Aorta (tissue), 5 donors: ENCODE data around the gene NDUFC1. TPM values are rescaled to one million over a fixed set of nuclear protein-coding genes. Genes with fewer than 3 reads are reported as not detected.
"Not testable (repeated sequence)": the region's sequence is repeated elsewhere in the genome, so short reads cannot be mapped to it uniquely, and the experiment has no call there.

Experiments used
- ATAC-seq: fragments of 200-7000 bp; cut with Tn5 transposase; one replicate; pipeline ENCODE4 v1.9.1; 2022; ENCODE audit warnings: moderate library complexity; ENCODE audit not compliant: low FRiP score
- DNase-seq, 2 donors: peaks; one replicate each; pipeline ENCODE4 v3.0.0-alpha.2; 2020
- H3K27ac ChIP-seq, 2 donors: one replicate each; pipeline ENCODE4 v1.5.1; 2013; ENCODE audit warnings: low read length in 2 of 2, mild to moderate bottlenecking in 2 of 2, moderate library complexity in 2 of 2, control low read depth in 1 of 2, inconsistent platforms in 1 of 2, low read depth in 1 of 2
- H3K27me3 ChIP-seq, 2 donors: one replicate each; pipeline ENCODE4 v1.6.1; 2013; ENCODE audit warnings: control low read depth in 1 of 2, low read length in 1 of 2, mild to moderate bottlenecking in 1 of 2, moderate library complexity in 1 of 2; ENCODE audit not compliant: insufficient read depth in 2 of 2, control insufficient read depth in 1 of 2
- H3K36me3 ChIP-seq, 2 donors: one replicate each; pipeline ENCODE4 v1.6.1; 2013; ENCODE audit warnings: control low read depth in 1 of 2, low read length in 1 of 2, mild to moderate bottlenecking in 1 of 2; ENCODE audit not compliant: insufficient read depth in 2 of 2, control insufficient read depth in 1 of 2
- H3K4me1 ChIP-seq, 2 donors: one replicate each; pipeline ENCODE4 v1.6.1; 2013; ENCODE audit warnings: low read length in 2 of 2, control low read depth in 1 of 2, mild to moderate bottlenecking in 1 of 2, moderate library complexity in 1 of 2; ENCODE audit not compliant: insufficient read depth in 2 of 2, control insufficient read depth in 1 of 2
- H3K4me3 ChIP-seq, 2 donors: one replicate each; pipeline ENCODE4 v1.5.1; 2013; ENCODE audit warnings: low read length in 2 of 2, control low read depth in 1 of 2, mild to moderate bottlenecking in 1 of 2
- H3K9me3 ChIP-seq: one replicate; pipeline ENCODE4 v1.6.1; 2013; ENCODE audit warnings: mild to moderate bottlenecking, low read length; ENCODE audit not compliant: control insufficient read depth
- whole genome bisulfite sequencing, 2 donors: extraction: QIAGEN DNeasy Blood & Tissue Kit; methylation state at CpG; one replicate each; pipeline ENCODE4 v1.1.7; 2013; 5-methylcytosine and 5-hydroxymethylcytosine counted together
- intact Hi-C, 2 donors: fragments of 100-400 bp; cut with DNase I; formaldehyde crosslinking; loops; one replicate each; pipeline versions ENCODE4 v1.14.2 to v1.15.0; 2022
- polyA plus RNA-seq, 2 donors: library from polyadenylated mRNA; stranded (reverse); fragments of 200-250 nt; gene quantifications; one replicate each; pipeline ENCODE4 v1.2.3, GENCODE V29; 2013
- total RNA-seq, 2 donors: library from RNA; stranded (reverse); fragmentation: NEBNext Ultra II Directional; extraction: Animal tissue kit (Norgen Biotek cat#: 25700); gene quantifications; one replicate each; pipeline ENCODE4 v1.2.1, GENCODE V29; 2021
- donor health status: healthy with polysubstance abuse.
- donor health status: Bipolar disorder and iron deficiency.
- donor health status: DM: no; HTN: no; CAD: no.
- donor health status: DM: no; HTN: no; CAD: no.
- donor health status: DM: yes; HTN: yes; CAD: no.

Gene NDUFC1
- total and polyA plus RNA-seq, 4 donors, result 38.8 to 104 (median 68.8) TPM

DNA sequence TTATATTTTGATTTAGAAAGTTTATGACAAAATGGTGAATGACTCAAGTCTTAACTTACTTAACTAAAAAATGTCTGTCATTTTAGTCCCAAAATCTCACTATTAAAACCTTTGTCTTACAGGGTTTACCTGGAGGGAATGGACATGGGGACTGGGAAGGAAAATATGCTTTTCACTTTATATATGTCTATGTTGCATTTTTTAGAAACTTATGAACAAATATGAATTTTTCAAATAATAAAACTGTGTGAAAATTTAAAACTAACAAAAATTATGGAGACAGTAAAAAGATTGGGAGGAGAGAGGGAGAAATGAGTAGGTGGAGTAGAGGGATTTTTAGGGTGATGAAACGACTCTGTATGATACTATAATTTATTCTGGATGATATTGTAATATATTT is 28.4 kb downstream of the NDUFC1 start:
- no peaks in the 10 kb centered on the region for H3K4me1 ChIP-seq
- no peaks in the 10 kb centered on the region for H3K36me3 ChIP-seq
- no peaks in the 10 kb centered on the region for H3K27me3 ChIP-seq
- no peak overlapping the region for H3K27ac ChIP-seq
- no peak overlapping the region for H3K4me3 ChIP-seq
- no peaks in the 10 kb centered on the region for H3K9me3 ChIP-seq
- 89 to 99% methylated on average over 1 of the region's 1 CpG for WGBS, 2 donors
- intact Hi-C loops, result no loop called here
- DNase-seq (no peak), ATAC-seq (no peak)

DNA sequence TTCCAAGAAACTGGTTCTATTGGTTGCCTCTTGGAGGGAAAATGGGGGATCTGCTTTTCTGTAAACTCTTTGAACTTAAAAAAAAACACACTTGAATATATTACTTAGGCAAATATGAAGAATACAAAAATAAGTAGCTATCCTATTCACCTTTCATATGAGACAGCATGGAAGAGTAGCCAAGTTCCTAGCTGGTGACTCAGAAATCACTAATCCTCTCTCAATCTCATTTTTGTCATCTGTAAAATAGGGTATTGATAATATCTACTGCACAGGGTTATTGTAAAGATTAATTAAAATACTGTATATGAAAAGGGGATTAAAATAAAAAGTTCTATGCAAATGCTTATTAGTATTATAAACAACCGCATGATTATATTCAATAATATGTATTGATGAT is 35.0 kb downstream of the NDUFC1 start:
- Histone ChIP-seq H3K36me3 (no peaks in the 10 kb centered on the region), H3K27ac (no peak overlapping the region), H3K27me3 (no peaks in the 10 kb centered on the region), H3K9me3 (no peaks in the 10 kb centered on the region), H3K4me1 (no peaks in the 10 kb centered on the region), H3K4me3 (no peak overlapping the region)
- no peak for ATAC-seq
- WGBS, 2 donors, result 94 to 97% methylated on average over 1 of the region's 1 CpG
- DNase-seq, result no peak
- intact Hi-C loops, result no loop called here

DNA sequence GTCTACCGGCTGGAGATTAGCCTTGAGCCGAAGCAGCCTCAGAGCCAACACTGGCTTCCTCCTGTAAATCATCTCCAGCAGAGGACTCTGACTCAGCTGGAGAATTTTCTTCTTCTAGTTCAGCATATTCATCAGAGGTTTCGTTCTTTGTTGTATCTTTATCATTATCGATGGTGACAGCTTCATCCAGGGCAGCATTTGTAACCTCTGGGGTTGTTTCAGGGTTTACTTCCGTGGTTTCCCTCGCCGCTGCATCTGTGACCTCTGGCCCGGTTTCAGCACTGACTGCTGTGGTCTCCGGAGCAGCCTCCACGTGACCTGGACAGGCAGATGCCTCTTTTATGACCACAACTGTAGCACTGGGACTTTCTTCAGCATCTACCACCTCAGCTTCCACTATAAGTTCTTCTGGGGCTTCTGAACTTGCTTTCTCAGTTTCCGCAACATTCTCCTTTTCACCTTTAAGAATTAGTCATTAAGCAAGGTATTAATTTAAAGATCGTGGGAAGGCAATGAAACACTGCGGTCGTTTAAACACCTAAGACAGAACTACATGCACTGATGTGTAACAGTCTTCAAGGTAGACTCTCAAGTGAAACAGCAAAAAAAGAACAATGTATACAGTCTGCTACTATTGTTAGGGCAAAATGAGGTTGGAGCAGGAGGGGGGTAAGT is 35.6 kb downstream of the NDUFC1 start:
- WGBS, 2 donors, result 26 to 29% methylated on average over 14 of the region's 14 CpGs
- Histone ChIP-seq H3K4me1 (no peaks in the 10 kb centered on the region), H3K27ac (no peak overlapping the region), H3K27me3 (no peaks in the 10 kb centered on the region), H3K4me3 (peak overlapping the region; percentile 6 to 48), H3K36me3 (no peaks in the 10 kb centered on the region), H3K9me3 (no peaks in the 10 kb centered on the region)
- intact Hi-C loops, result no loop called here
- ATAC-seq (peak; percentile 70), DNase-seq (peak; percentile 79 to 83)

DNA sequence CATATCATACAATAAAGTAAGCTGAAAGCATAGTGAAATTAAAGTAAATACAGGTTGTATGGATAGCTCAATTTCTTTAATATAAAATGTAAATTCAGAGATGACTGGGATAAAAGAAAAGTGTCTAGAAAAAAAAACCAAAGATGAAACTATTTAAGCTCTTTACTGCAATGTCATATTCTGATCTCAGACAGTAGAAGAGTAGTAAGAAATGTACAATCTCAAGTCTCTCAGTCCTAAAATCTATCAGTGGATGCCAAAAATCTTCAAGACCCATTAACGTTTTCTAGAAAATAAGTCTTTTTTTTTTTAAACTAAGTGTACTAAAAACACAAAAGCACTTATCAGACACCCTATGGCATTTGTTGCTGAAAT is 36.1 kb downstream of the NDUFC1 start:
- no peak overlapping the region for H3K4me3 ChIP-seq
- H3K27me3 ChIP-seq, result no peaks in the 10 kb centered on the region
- no peaks in the 10 kb centered on the region for H3K9me3 ChIP-seq
- no peak for DNase-seq
- no peaks in the 10 kb centered on the region for H3K4me1 ChIP-seq
- whole genome bisulfite sequencing, 2 donors, result 0 to 3% methylated on average over 1 of the region's 1 CpG
- no peak overlapping the region for H3K27ac ChIP-seq
- intact Hi-C loops, result no loop called here
- H3K36me3 ChIP-seq, result no peaks in the 10 kb centered on the region
- ATAC-seq, result peak; percentile 11

DNA sequence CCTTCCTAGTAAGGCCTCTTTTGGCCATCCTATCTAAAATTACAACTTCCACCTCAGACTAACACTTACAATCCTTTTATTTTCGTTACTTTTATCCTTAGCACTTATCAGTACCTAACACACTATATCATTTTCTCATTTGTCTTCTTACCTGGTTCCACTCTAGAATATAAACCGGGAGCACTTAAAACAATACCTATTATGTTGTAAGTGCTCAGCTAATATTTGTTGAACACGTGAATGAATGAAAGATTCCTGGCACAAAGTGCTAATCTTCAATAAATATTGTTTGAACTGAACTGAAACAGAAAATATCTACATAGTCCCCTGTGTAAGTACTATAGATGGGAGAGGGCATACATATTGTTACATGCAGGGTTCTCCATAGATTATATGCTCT is 36.6 kb downstream of the NDUFC1 start:
- no peak overlapping the region for H3K27ac ChIP-seq
- intact Hi-C loops, result no loop called here
- H3K9me3 ChIP-seq, result no peaks in the 10 kb centered on the region
- DNase-seq (no peak), ATAC-seq (no peak)
- no peaks in the 10 kb centered on the region for H3K36me3 ChIP-seq
- no peak overlapping the region for H3K4me3 ChIP-seq
- WGBS, 2 donors, result 58 to 60% methylated on average over 3 of the region's 3 CpGs
- H3K4me1 ChIP-seq, result no peaks in the 10 kb centered on the region
- H3K27me3 ChIP-seq, result no peaks in the 10 kb centered on the region

DNA sequence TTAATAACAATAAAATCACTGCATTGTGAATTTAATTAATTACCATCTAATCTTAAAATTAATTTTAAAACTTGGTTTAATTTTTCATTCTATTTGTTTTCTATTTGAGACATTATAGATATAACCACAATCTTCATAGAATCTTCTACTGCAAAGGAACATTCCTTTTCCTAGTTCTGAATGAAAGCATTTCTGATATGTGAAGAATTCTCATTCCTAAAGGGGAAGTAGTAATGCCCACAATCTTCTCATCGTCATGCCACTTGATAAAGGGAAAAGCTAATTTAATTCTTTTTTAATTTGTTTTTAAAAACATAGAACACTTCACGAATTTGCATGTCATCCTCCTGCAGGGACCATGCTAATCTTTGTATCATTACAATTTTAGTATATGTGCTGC is 45.9 kb downstream of the NDUFC1 start:
- no peaks in the 10 kb centered on the region for H3K27me3 ChIP-seq
- H3K36me3 ChIP-seq, result no peaks in the 10 kb centered on the region
- H3K4me3 ChIP-seq, result no peak overlapping the region
- DNase-seq, result no peak
- H3K27ac ChIP-seq, result no peak overlapping the region
- intact Hi-C loops, result no loop called here
- H3K4me1 ChIP-seq, result no peaks in the 10 kb centered on the region
- H3K9me3 ChIP-seq, result no peaks in the 10 kb centered on the region
- 18 to 32% methylated on average over 2 of the region's 2 CpGs for WGBS, 2 donors
- ATAC-seq, result no peak

DNA sequence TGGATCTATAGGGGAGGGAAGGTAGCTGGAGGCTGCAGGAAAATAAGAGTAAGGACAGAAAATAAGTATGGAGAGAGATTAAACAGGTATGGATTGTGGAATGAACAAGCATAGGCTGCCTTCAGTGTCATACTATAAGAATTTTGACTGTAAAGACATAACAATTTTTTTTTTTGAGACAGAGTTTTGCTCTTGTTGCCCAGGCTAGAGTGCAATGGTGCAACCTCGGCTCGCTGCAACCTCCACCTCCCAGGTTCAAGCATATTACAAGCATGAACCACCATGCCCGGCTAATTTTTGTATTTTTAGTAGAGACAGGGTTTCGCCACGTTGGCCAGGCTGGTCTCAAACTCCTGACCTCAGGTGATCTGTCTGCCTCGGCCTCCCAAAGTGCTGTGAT is 46.7 kb downstream of the NDUFC1 start:
- H3K9me3 ChIP-seq, H3K36me3 ChIP-seq, intact Hi-C loops, DNase-seq, ATAC-seq, H3K27ac ChIP-seq, H3K4me3 ChIP-seq, H3K27me3 ChIP-seq, H3K4me1 ChIP-seq: not testable (repeated sequence)
- 94 to 96% methylated on average over 6 of the region's 6 CpGs for WGBS, 2 donors

DNA sequence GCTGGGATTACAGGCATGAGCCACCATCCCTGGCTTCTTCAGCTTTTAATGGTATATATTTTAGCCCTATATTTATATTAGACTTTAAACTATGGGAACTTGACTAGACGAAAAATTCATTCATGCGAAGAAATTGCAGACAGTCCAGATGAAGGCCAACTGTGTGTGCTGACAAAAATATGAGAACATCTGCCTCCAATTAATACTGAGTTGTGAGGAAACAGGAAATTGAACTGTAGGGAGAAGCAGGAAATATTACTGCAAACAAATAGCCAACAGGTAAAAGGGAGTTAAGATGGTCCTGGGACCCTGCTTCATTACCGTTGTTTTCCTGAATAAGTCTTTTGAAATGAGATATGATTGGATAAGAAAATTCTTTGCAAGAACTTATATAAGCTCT is 48.6 kb downstream of the NDUFC1 start:
- Histone ChIP-seq H3K27ac (no peak overlapping the region), H3K9me3 (no peaks in the 10 kb centered on the region), H3K36me3 (no peaks in the 10 kb centered on the region), H3K27me3 (no peaks in the 10 kb centered on the region), H3K4me1 (no peaks in the 10 kb centered on the region), H3K4me3 (no peak overlapping the region)
- no peak for ATAC-seq
- WGBS, 2 donors, result 90 to 93% methylated on average over 3 of the region's 3 CpGs
- intact Hi-C loops, result no loop called here
- no peak for DNase-seq

DNA sequence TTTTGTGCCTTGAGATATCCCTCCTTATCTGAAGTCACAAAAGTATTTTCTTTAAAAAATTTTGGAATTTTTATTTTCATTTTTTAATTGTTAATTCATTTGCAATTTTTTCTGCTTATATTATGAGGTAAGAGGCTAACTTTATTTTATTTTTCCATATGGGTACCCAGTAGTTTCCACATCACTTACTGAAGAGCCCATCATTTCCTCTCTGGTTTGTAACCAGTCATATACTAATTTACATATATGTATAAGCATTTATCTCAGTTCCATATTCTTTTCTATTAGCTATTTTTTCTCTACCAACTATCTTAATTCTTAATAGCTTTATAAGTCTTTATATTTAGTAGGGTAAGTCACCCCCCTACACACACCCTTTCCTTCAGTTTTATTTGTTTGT is 49.2 kb downstream of the NDUFC1 start:
- Histone ChIP-seq H3K27ac (no peak overlapping the region), H3K9me3 (no peaks in the 10 kb centered on the region), H3K27me3 (no peaks in the 10 kb centered on the region), H3K4me1 (no peaks in the 10 kb centered on the region), H3K4me3 (no peak overlapping the region), H3K36me3 (no peaks in the 10 kb centered on the region)
- no peak for ATAC-seq
- no peak for DNase-seq
- intact Hi-C loops, result no loop called here
